PC-9 (cell line): ENCODE measurements around the gene NUDT3.

Experiments
- EZH2 ChIP-seq: fragments of 200-600 bp; sonication (generic); IDR thresholded peaks from 2 replicates; pipeline ENCODE4 v1.8.0; 2017; ENCODE audit warnings: antibody characterized with exemption, low read depth
- TF ChIP-seq, protein P1 (sequence below): fragments of 200-600 bp; sonication (generic); conservative IDR thresholded peaks from 2 replicates; pipeline ENCODE4 v1.6.1; 2017; ENCODE audit warnings: mixed run types, antibody characterized with exemption, mild to moderate bottlenecking, moderate library complexity

DNA sequence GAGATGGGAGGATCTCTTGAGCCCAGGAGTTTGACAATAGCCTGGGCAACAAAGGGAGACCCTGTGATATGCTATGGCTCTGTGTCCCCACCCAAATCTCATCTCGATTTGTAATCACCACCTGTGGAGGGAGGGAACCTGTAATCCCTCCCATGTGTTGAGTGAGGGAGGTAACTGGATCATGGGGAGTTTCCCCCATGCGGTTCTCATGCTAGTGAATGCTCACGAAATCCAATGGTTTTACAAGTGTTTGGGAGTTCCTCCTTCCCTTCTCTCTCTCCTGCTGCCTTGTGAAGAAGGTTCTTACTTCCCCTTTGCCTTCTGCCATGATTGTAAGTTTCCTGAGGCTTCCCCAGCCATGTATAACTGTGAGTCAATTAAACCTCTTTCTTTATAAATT, 3.4 kb downstream of the NUDT3 start:
- TF ChIP-seq, protein P1, sequence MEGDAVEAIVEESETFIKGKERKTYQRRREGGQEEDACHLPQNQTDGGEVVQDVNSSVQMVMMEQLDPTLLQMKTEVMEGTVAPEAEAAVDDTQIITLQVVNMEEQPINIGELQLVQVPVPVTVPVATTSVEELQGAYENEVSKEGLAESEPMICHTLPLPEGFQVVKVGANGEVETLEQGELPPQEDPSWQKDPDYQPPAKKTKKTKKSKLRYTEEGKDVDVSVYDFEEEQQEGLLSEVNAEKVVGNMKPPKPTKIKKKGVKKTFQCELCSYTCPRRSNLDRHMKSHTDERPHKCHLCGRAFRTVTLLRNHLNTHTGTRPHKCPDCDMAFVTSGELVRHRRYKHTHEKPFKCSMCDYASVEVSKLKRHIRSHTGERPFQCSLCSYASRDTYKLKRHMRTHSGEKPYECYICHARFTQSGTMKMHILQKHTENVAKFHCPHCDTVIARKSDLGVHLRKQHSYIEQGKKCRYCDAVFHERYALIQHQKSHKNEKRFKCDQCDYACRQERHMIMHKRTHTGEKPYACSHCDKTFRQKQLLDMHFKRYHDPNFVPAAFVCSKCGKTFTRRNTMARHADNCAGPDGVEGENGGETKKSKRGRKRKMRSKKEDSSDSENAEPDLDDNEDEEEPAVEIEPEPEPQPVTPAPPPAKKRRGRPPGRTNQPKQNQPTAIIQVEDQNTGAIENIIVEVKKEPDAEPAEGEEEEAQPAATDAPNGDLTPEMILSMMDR: no peak
- no peak for TF ChIP-seq EZH2
